A673 (cell line): ENCODE results near the gene STAB2.

Source experiments
- CTCF ChIP-seq: fragments of 300-800, 200-600 bp; sonication (generic); conservative IDR thresholded peaks from 2 replicates; pipeline ENCODE4 v1.5.1; 2017; ENCODE audit warnings: low read depth, mild to moderate bottlenecking, antibody characterized with exemption, low read length, moderate library complexity, mixed read lengths
- EZH2 ChIP-seq: fragments of 200-600 bp; sonication (generic); IDR thresholded peaks from 2 replicates; pipeline ENCODE4 v1.6.1; 2017; ENCODE audit warnings: borderline replicate concordance, low read depth, mild to moderate bottlenecking, mixed read lengths, antibody characterized with exemption, low read length; ENCODE audit not compliant: poor library complexity, severe bottlenecking

- TF ChIP-seq CTCF: no peak
- no peak for TF ChIP-seq EZH2
Observed at GRCh38 chr12:103679421-103680170, 92.5 kb downstream of the STAB2 start.
